Measurements from ENCODE around the gene ANKRD13D. TPM values are rescaled to one million over a fixed set of nuclear protein-coding genes. Genes with fewer than 3 reads are reported as not detected.
"Not testable (repeated sequence)": the region's sequence is repeated elsewhere in the genome, so short reads cannot be mapped to it uniquely, and the experiment has no call there.

Gene ANKRD13D
- total RNA-seq, 2 donors from 2014 or later, result 22.1 to 22.6 TPM

DNA sequence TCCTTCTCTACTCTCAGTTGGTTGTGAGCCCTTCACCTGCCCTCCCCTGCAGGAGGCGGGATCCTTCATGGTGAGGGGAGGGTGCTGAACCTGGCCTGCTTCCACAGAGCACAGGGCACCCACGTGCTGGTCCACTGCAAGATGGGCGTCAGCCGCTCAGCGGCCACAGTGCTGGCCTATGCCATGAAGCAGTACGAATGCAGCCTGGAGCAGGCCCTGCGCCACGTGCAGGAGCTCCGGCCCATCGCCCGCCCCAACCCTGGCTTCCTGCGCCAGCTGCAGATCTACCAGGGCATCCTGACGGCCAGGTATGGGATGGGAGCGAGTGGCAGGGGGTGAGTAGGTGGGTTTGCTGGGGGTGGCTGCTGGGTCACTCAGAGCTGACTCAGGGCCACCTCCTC, 20.6 kb downstream of the ANKRD13D start:
- no peak for ATAC-seq
- no peak for DNase-seq
- intact Hi-C loops (cut with DNase I), result no loop called here

DNA sequence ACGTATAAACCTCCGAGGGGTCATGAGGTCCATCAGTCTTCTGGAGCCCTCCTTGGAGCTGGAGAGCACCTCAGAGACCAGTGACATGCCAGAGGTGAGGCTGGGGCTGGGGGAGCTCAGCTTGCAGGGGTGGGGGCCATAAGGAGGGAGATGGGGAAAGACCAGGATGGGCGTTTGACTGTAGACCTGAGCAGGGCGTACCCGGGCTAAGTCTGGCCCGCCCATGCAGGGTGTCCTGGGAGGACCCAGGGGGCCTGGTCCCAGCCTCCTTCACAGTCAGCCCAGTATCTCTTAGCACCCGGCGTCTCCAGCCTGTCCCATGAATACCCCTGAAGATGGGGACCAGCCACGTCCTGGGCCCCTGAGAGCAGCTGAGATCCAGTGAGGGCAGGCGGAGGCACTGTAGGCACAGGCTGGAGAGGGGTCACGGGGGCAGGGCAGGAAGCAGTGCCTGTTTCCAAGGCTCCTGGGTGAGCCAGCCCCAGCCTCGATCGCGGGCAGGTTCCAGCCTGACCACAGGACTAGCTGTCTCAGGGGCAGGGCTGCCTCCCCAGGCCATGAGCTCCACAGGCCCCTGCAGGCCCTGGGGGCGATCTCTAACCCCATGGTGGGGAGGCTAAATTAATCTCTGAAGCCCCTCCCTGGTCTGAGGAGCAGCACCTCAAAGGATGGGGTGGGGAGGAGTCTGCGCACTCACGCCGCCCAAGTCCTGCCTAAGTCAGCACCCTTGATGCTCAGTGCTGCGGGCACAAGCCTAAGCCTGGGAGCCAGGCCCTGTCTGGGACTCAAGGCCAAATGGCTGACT, 21.3 kb downstream of the ANKRD13D start:
- ATAC-seq, result no peak
- intact Hi-C loops (cut with DNase I), result no loop called here

DNA sequence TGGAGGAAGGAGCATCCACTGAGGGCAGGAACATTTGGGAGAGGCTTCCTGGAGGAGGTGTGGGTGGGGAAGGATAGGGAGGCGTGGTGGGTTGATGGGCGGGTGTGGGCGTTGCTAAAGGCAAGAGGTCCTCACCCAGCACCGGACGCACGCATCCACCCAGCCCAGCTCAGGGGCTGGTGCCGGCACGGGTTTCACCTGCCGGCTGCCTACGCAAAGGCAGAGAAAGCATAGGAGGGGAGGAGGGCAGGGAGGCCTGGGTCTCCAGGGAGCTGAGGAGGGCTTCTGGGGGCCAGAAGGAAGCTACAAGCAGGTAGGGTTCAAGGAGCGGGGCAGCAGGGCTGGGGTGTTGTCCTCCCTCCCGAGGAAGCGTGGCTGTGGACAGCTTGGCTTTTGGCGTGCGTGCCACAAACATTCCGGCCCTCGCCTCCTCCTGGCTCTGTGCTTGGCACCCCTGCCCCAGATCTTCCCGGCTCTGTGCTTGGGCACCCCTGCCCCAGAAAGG, 22.0 kb downstream of the ANKRD13D start:
- ATAC-seq (no peak), DNase-seq (no peak)
- intact Hi-C loops (cut with DNase I), result no loop called here

More for the DNA sequence above, 21.3 kb downstream of the ANKRD13D start:
- no peak for DNase-seq

DNA sequence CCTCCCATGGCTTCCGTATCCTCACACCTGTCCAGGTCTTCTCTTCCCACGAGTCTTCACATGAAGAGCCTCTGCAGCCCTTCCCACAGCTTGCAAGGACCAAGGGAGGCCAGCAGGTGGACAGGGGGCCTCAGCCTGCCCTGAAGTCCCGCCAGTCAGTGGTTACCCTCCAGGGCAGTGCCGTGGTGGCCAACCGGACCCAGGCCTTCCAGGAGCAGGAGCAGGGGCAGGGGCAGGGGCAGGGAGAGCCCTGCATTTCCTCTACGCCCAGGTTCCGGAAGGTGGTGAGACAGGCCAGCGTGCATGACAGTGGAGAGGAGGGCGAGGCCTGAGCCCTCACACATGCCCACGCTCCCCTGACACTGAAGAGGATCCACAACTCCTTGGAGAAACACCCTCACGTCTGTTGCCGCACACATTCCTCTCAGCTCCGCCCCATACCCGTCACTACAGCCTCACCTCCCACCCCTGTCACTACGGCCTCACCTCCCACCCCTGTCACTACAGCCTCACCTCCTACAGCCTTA, 22.5 kb downstream of the ANKRD13D start:
- intact Hi-C loops (cut with DNase I), result no loop called here
- no peak for DNase-seq
- no peak for ATAC-seq

DNA sequence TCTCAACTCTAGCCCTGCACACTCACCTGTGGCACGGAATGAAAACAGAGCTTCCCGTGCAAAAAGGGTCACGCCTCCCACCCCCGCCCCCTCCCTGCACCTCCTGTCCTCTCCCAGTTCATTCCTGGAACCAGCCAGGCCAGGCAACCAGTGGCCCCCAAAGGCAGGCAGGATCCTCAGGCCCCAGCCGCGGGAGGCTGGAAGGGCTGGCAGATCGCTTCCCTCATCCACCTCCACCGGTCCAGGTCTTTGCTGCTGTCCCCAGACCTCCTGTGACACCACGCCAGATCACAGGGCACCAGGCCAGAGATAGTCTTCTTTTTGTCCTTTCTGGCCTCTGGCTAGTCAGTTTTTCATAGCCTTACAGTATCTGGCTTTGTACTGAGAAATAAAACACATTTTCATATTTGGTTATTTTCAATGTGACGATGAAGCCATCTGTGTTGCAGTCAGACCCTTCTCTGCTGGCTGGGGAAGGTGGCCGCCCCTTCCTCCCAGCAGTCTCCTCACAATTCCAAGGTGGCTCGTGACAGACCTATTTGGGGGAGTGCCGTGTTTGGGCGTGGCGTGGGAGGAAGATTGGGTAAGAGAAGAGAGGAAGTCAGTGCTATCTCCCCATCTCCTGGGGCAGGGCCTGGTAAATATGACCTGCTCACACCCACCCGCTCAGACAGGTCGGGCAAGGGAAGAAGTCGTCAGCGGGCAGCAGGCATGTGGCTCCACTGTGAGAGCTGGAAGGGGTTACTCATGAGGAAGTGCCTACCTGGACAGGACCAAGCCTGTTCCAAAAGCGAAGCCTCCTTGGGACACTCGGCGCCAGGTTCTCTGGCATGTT, 23.3 kb downstream of the ANKRD13D start:
- intact Hi-C loops (cut with DNase I), result no loop called here
- DNase-seq, result no peak
- ATAC-seq, result no peak

DNA sequence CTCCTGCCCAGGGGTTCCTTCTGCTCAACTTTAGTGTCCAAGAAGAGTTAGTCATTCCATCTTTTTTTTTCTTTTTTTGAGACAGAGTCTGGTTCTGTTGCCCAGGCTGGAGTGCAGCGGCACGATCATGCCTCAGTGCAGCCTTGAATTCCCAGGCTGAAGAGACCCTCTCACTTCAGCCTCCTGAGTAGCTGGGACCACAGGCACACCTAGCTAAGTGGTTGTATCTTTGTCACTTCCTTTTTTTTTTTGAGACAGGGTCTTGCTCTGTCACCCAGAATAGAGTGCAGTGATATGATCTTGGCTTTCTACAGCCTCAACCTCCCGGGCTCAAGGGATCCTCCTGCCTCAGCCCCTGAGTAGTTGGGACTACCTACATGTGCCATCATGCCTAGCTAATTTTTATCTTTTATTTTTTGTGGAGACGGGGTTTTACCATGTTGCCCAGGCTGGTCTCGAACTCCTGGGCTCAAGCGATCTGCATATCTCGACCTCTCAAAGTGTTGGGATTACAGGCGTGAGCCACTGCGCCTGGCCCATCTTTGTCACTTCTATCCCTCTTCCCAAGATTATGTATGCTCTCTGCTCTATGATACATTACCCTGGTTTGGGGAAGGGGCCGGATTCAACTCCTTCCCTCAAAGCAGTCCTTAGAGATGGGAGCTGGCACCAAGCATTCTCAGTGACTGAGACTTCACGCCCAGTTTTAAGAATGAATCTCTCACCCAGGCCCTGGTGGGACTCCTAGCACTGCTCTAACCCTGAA, 24.2 kb downstream of the ANKRD13D start:
- intact Hi-C loops (cut with DNase I), result no loop called here
- ATAC-seq, result no peak
- DNase-seq, result no peak

DNA sequence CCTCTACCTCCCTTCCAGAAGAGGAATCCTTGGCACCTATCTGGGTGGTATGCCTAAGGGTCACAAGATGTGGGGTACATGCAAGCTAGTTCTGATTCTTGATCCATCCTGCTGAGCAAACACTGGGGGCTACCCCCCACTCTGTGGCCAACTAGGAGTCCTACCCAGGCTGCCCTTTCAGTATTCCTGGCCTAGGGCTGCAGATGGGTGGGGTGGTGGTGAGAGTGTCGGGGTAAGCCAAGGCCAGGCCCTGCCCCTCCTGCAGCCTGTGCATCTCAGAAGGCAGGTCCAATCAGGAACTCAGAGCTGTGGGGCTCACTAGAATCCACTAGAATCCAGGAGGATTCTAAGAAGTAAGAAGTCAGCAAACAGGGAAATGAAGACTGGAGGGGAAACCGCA, 25.1 kb downstream of the ANKRD13D start:
- intact Hi-C loops (cut with DNase I), result no loop called here
- ATAC-seq, result no peak
- DNase-seq, result no peak

DNA sequence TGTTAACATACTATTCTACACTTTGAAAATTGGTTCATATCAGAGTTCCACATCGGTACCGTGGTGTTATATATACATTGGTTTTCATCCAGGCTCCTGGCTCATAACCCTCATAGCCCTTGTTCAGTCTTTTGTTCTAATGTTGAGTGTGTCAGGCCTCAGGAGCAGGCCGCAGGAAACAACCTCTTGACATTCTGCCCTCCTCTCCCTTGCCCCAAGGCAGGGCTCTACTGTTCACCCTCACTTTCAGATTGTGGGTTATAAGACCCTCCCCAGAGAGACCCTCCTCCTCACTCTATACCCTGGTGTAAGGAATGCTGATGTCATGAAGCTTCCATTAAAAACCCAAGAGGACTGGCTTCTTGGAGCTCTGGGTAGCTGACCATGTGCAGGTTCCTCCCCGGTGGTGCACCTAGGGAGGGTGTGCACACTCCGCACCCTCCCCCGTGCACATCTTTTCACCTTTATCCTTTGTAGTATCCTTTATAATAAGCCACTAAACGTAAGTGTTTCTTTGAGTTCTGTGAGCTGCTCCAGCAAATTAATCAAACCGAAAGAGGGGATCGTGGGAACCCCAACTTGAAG, 26.3 kb downstream of the ANKRD13D start:
- intact Hi-C loops (cut with DNase I), result loop anchor here in 1 of 2 donors (5.0 kb wide), 1 partner anchor 233 kb away; no protein-coding TSS in a partner anchor
- no peak for DNase-seq
- no peak for ATAC-seq

DNA sequence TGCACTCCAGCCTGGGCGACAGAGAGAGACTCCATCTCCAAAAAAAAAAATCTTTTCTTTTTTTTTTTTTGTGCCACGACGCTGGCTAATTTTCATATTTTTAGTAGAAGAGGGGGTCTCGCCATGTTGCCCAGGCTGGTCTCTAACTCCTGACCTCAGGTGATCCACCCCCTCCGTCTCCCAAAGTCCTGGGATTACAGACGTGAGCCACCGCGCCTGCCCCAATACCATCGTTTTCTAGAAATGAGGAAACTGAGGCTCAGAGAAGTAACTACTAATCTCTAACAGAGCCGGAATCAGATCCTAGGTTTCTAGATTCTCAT, 27.7 kb downstream of the ANKRD13D start:
- intact Hi-C loops (cut with DNase I), result loop anchor here (1.0 to 5.0 kb wide), 4 partner anchors 48 to 235 kb away; partner anchors contain the start of gene GRK2 (in 1 of the 2)
- ATAC-seq (no peak), DNase-seq (no peak)

DNA sequence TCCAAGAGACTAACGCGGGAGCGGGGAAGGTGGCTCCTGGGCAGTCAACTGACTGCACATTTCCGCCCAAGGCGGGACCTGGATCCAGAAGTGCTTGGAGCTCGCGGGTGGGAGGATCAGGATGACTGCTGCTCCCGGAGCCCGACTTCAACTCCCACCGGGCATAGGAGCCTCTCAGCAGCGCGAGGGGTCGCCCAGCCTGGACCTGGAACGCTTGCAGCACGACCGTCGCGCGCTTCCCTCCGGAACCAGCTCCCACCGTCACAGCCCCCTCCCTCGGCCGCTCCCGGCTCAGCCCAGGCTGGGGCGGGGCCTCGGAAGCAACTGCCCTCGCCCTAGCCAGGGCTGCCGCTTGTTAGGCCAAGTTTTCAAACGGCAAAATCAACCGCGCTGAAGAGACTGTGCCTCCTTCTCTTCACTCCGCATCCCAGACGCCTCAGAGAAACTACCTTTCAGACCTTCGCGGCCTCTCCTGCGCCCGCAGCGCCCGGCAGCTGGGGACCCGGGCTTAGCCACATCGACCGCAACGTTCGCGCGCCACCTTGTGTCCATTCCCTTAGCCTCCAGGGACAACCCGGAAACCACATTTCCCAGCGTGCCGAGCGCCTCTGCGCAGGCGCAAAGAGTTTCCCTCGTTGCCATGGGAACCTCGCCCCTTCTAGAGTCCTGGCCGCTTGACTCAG, 28.2 kb downstream of the ANKRD13D start:
- peak; percentile 93 to 94 for ATAC-seq
- intact Hi-C loops (cut with DNase I), result loop anchor here (1.0 to 5.0 kb wide), 4 partner anchors 49 to 235 kb away; partner anchors contain the start of gene GRK2 (in 1 of the 2)
- peak; percentile 97 for DNase-seq

DNA sequence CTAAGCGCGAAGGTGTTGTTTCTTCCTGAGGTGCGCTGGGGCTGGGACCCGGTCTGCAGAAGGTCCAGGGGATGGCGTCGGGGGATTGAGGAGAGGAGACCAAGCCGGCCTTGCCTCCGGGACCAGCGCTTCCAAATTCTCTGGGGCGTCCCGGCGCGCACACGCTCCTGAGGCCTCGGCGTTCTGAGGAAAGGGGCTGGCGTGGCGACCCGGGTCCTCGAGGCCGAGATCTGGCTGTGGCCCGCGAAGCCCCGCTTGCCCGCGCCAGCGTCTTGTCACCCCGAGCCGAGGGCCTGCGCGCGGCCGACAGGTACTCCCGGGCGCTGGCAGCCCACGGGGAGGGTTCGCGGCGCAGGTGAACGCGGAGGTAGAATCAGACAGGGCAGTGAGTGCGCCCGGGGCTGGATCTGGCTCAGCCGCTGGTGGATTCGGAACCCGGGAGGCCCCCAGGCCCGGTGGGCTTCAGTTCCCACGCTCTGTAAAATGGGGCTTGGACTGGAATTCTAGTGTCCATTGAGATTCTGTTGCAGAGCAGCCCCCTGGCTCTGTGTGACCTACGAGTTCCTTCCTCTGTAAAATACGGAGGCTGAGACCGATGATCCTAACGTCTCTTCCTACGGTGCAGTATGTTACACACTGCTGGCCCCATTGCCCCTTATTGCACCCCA, 28.9 kb downstream of the ANKRD13D start:
- ATAC-seq (peak; percentile 19 to 27), DNase-seq (no peak)
- intact Hi-C loops (cut with DNase I), result loop anchor here (1.0 to 5.0 kb wide), 4 partner anchors 49 to 236 kb away; partner anchors contain the start of gene GRK2 (in 1 of the 2)

DNA sequence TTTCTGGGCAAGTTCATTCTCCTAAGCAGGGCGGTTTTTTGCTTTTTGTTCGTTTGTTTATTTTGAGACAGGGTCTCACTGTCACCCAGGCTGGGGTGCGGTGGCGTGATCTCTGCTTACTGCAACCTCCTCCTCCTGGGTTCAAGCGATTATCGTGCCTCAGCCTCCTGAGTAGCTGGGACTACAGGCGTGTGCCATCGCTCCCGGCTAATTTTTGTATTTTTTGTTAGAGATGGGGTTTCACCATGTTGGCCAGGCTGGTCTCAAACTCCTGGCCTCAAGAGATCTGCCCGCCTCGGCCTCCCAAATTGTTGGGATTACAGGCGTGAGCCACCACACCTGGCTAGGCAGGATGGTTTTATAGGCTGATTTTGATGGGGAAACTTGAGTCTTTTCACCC, 29.8 kb downstream of the ANKRD13D start:
- not testable (repeated sequence) for ATAC-seq, DNase-seq
- intact Hi-C loops (cut with DNase I), result loop anchor here in 1 of 2 donors (5.0 kb wide), 1 partner anchor 237 kb away; no protein-coding TSS in a partner anchor

DNA sequence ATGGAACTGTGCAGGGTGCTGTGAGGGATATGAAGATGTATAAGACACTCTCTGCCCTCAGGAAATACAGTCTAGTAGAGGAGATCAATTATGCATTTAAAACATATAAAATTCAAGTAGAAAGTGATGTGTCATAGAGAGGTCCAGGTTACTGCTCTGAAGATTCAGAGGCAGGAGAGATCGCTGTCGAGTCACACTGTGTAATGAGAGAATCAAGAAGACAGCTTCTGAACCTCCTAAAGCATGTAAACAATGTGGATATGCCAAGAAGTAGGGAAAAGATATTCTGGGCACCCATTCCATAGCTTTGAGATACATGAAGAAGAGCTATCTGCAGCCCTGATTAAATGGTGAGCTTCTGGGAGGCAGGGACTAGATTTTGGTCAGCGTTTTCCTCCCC, 30.9 kb downstream of the ANKRD13D start:
- ATAC-seq (no peak), DNase-seq (no peak)
- intact Hi-C loops (cut with DNase I), result no loop called here

DNA sequence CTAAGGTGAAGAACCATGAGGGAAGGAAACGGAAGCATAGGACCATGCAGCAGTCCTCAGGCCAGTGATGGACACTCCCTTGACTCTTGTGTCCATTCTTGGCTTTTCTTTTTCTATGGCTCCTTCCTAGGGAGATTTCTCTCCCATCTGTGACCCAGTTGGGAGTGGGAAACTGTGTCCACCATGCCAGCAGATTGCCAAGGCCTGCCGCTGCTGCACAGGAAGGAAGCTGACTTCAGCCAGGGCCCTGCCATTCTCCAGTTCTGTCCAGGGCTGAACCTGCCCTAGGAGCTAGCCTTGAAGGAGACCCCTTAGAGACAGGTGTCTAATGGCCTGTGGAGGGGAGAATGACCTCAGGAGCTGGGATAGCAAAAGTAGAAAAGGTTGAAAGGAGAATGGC, 31.6 kb downstream of the ANKRD13D start:
- ATAC-seq (no peak), DNase-seq (no peak)
- intact Hi-C loops (cut with DNase I), result no loop called here

DNA sequence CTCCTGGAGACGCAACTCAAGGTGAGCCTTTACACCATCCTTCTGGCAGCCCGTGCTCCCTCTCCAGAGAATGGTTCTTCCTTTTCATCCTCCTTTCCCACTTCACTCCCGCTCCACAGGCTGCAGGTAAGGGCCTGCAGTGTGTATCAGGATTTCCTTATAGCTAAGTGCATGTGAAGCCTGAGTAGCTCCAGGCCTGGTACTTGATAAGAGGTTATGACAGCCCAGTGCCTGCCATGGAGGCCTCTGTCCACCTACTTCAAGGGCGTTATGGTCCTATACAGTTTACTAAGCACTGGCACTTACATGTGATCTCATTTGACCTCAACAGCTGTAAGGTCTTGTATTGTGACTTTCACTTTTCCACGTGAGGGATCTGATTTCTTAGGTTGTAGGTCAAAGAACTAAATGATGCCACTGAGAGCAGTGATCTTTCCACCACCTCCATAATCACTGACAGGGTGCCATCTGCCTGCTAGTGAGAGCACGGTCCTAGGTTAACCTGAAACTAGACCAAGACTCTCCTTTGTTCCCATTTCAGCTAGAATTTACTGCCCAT, 32.3 kb downstream of the ANKRD13D start:
- no peak for DNase-seq
- ATAC-seq, result no peak
- intact Hi-C loops (cut with DNase I), result no loop called here

DNA sequence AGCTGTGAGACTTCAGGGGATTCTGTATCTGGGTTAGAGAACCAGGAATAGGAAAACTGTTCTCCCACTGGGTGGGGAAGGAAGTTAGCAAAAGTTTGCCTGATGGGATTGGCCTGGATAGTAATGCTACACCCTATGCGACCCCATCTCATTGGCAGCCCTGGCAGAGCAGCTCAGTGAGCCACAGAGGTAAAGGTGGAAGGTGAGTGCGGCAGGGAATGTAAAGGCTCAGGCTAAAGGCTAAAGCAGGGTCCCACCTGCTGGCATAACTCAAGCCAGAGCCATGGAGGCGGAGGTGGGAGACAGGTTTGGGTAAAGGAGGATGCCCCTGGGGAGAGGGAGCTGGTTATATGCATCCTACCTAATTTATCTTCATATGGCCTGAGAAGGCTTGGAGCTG, 32.9 kb downstream of the ANKRD13D start:
- intact Hi-C loops (cut with DNase I), result no loop called here

DNA sequence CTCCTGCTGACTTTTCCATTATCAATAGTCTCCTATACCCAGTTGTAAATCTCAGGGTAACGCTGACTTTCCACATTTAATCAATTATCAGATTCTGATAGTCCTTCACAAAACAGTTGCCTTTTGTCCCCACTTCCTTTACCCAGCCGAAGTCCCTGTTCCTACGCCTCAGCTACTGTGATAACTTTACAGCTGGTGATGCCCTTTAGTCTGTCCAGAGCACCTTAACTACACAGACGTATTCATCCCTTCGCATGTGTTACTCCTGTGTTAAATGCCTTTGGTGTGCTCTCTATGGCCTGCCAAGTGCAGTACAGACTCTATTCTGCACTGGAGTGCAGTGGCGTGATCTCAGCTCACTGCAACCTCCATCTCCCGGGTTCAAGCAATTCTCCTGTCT, 34.4 kb downstream of the ANKRD13D start:
- no peak for DNase-seq
- no peak for ATAC-seq
- intact Hi-C loops (cut with DNase I), result no loop called here

More for the DNA sequence above, 32.9 kb downstream of the ANKRD13D start:
- ATAC-seq (no peak), DNase-seq (no peak)
